Stimulated activated CD8-positive, alpha-beta memory T cell treated with anti-CD3 and anti-CD28 coated beads, Interleukin-15, amount 100 ng/mL, for 4 hours (primary cell): ENCODE data around the gene ELL.

ENCODE experiments used
- DNase-seq, 2 donors: peaks; one replicate each; pipeline ENCODE4 v3.0.0-alpha.2; 2020; ENCODE audit warnings: low read depth in 2 of 2

The ELL gene

GRCh38 chr19:18488838-18489626, 32.8 kb downstream of the ELL start:
- no peak for DNase-seq

GRCh38 chr19:18488403-18488723, 33.5 kb downstream of the ELL start:
- no peak for DNase-seq

- no peak for DNase-seq
Observed at GRCh38 chr19:18487576-18488402, 34.1 kb downstream of the ELL start.

GRCh38 chr19:18486746-18487145, 35.1 kb downstream of the ELL start:
- no peak for DNase-seq

GRCh38 chr19:18484992-18485391, 36.9 kb downstream of the ELL start:
- no peak for DNase-seq

- no peak for DNase-seq
Observed at GRCh38 chr19:18483119-18483890, 38.6 kb downstream of the ELL start.

- DNase-seq: no peak
Observed at GRCh38 chr19:18481505-18482222, 40.2 kb downstream of the ELL start.

- no peak for DNase-seq
Observed at GRCh38 chr19:18480006-18480691, 41.7 kb downstream of the ELL start.

GRCh38 chr19:18478545-18479311, 43.1 kb downstream of the ELL start:
- DNase-seq: peak; percentile 32 to 45

- no peak for DNase-seq
Observed at GRCh38 chr19:18477974-18478373, 43.9 kb downstream of the ELL start.

GRCh38 chr19:18477042-18477779, 44.7 kb downstream of the ELL start:
- DNase-seq: no peak

- DNase-seq: no peak
Observed at GRCh38 chr19:18476507-18477041, 45.3 kb downstream of the ELL start.

GRCh38 chr19:18475762-18476331, 46.0 kb downstream of the ELL start:
- DNase-seq: no peak

- no peak for DNase-seq
Observed at GRCh38 chr19:18475004-18475453, 46.8 kb downstream of the ELL start.

GRCh38 chr19:18474366-18474887, 47.4 kb downstream of the ELL start:
- no peak for DNase-seq

GRCh38 chr19:18473706-18474087, 48.2 kb downstream of the ELL start:
- DNase-seq: no peak

GRCh38 chr19:18473003-18473705, 48.7 kb downstream of the ELL start:
- no peak for DNase-seq

GRCh38 chr19:18470787-18471186, 51.1 kb downstream of the ELL start:
- DNase-seq: no peak
